ENCODE data around the gene FGF18. TPM values are rescaled to one million over a fixed set of nuclear protein-coding genes. Genes with fewer than 3 reads are reported as not detected.

The FGF18 gene
- total and polyA plus RNA-seq, 9 of the 15 experiments (the other 6 are each of a cell fraction or from before 2014, with no cell fraction given), result 0.05 to 0.18 (median 0.11) TPM; not detected in 6

GRCh38 chr5:171477101-171477500 lies 57.7 kb downstream of the FGF18 start (continued):
- TF ChIP-seq MLLT1 (IDR thresholded peaks at IDR 0.05) (peak in 1 of 2 experiments; percentile 99; a peak in 2 of 4 replicates), ZNF3 (CRISPR knock-in tag; IDR thresholded peaks at IDR 0.05) (no peak), TRIM28 (IDR thresholded peaks at IDR 0.05) (no peak), CBFA2T3 (IDR thresholded peaks at IDR 0.05) (peak; percentile 69)

GRCh38 chr5:171477666-171478065 lies 58.2 kb downstream of the FGF18 start:
- FAIRE-seq, result no peak
- Histone ChIP-seq H2AFZ (ENCODE audit: low read depth, low read length) (peak overlapping the region; percentile 30; the same call in 1 of the 2 replicates), H3K4me2 (ENCODE audit: insufficient read depth, low read length) (peak overlapping the region; percentile 38; the same call in 1 of the 2 replicates), H3K36me3 (ENCODE audit: control insufficient read depth, insufficient read depth, low read length) (no peaks in the 10 kb centered on the region), H3K4me3 (no peak overlapping the region), H3K79me2 (ENCODE audit: control insufficient read depth, insufficient read depth, low read length) (no peaks in the 10 kb centered on the region), H3K9ac (ENCODE audit: insufficient read depth in 1 of 2, low read depth in 2 of 2, low read length in 2 of 2) (no peak overlapping the region), H3K4me1 (replicated peaks in 1 of 2; ENCODE audit: control insufficient read depth in 2 of 2, insufficient read depth in 2 of 2, low read length in 2 of 2) (peaks cover 0 to 5% of the 10 kb centered on the region in 2 experiments; a peak in 3 of 5 replicates), H4K20me1 (replicated peaks; ENCODE audit: control insufficient read depth, insufficient read depth, low read length) (no peaks in the 10 kb centered on the region; the same call in 1 of the 2 replicates), H3K27me3 (ENCODE audit: control insufficient read depth in 2 of 2, insufficient read depth in 2 of 2, low read length in 2 of 2) (peaks cover 2 to 20% of the 10 kb centered on the region in 2 experiments; a peak in 3 of 5 replicates), H3K9me1 (ENCODE audit: control insufficient read depth, insufficient read depth, low read length) (no peaks in the 10 kb centered on the region), H3K27ac (ENCODE audit: extremely low read depth, low read depth, low read length) (no peak overlapping the region), H3K9me3 (replicated peaks; ENCODE audit: control insufficient read depth, insufficient read depth, low read depth, low read length) (no peaks in the 10 kb centered on the region)
- BruUV-seq (replicated peaks), result no TSS peak
- no peak for ATAC-seq
- TF ChIP-seq ARNT (IDR thresholded peaks at IDR 0.05) (no peak), YBX1 (IDR thresholded peaks at IDR 0.05) (no peak), OTX1 (CRISPR knock-in tag; IDR thresholded peaks at IDR 0.05) (no peak), TSC22D4 (tag; IDR thresholded peaks at IDR 0.05) (no peak), FOXJ2 (tag; IDR thresholded peaks at IDR 0.05) (no peak), POLR2B (IDR thresholded peaks at IDR 0.05; ENCODE audit: low read depth, partially characterized antibody) (no peak), GABPB2 (CRISPR knock-in tag; conservative IDR thresholded peaks at IDR 0.05) (no peak)
- in situ Hi-C loops (cut with MboI), result no loop called here
- ChIA-PET CTCF (ENCODE audit: low intra/inter-chr PET ratio) (interaction anchor here (0.7 kb wide), 1 partner anchor 208 kb away, joined by 3 read pairs; no protein-coding TSS in a partner anchor), POLR2A (interaction anchor here (0.6 kb wide), 1 partner anchor 907 kb away, joined by 3 read pairs; no protein-coding TSS in a partner anchor)
- WGBS (ENCODE audit: insufficient coverage, low coverage, missing lambda C conversion rate), result 44% methylated on average over 3 of the region's 3 CpGs
- intact Hi-C loops (cut with micrococcal nuclease), result no loop called here
- DNase-seq (ENCODE audit: extremely low read depth in 1 of 4, low spot score in 3 of 4), result no peak
